WTC11 (cell line): ENCODE measurements around the gene COL16A1. TPM values are rescaled to one million over a fixed set of nuclear protein-coding genes. Genes with fewer than 3 reads are reported as not detected.

Source experiments
- ATAC-seq: fragments of 200-7000 bp; cut with Tn5 transposase; 2 replicates; pipeline ENCODE4 v1.10.0; 2021; ENCODE audit warnings: mild to moderate bottlenecking, moderate library complexity
- CTCF ChIA-PET: fragments of 300-600 bp; sonication (Branson Sonifier 250); formaldehyde crosslinking; loops from one replicate; lab custom pipeline; 2021; ENCODE audit warnings: antibody characterized with exemption; lab: Charles Lee
- POLR2A ChIA-PET: fragments of 350-600 bp; sonication (Branson Sonifier 250); formaldehyde crosslinking; loops from one replicate; lab custom pipeline; 2021; ENCODE audit warnings: antibody characterized with exemption; lab: Charles Lee
- DNase-seq: peaks from one replicate; pipeline ENCODE4 v3.0.0; 2021; ENCODE audit warnings: low spot score
- H3K27ac Mint-ChIP-seq: 2 replicates; pipeline ENCODE4 v1.8.0; 2021; ENCODE audit warnings: mixed read lengths
- H3K27me3 Mint-ChIP-seq: 2 replicates; pipeline ENCODE4 v1.8.0; 2021; ENCODE audit warnings: low read depth, mild to moderate bottlenecking, moderate library complexity, mixed read lengths
- H3K36me3 Mint-ChIP-seq: 2 replicates; pipeline ENCODE4 v1.8.0; 2021; ENCODE audit warnings: mixed read lengths
- H3K4me1 Mint-ChIP-seq: 2 replicates; pipeline ENCODE4 v1.8.0; 2022; ENCODE audit warnings: mixed read lengths
- H3K4me3 Mint-ChIP-seq: 2 replicates; pipeline ENCODE4 v1.8.0; 2021; ENCODE audit warnings: mild to moderate bottlenecking, moderate library complexity, mixed read lengths
- H3K9me3 Mint-ChIP-seq: 2 replicates; pipeline ENCODE4 v1.8.0; 2021; ENCODE audit warnings: mixed read lengths
- ARID4B ChIP-seq: sonication (generic); formaldehyde crosslinking; IDR thresholded peaks from 2 replicates; pipeline ENCODE4 v1.8.0; 2023; ENCODE audit warnings: missing genetic modification reagents, mild to moderate bottlenecking, borderline replicate concordance
- ATF1 ChIP-seq: sonication (generic); formaldehyde crosslinking; IDR thresholded peaks from 2 replicates; pipeline ENCODE4 v1.8.1; 2023; ENCODE audit warnings: mild to moderate bottlenecking, moderate library complexity, missing genetic modification reagents
- ATF6 ChIP-seq: sonication (generic); formaldehyde crosslinking; IDR thresholded peaks from 2 replicates; pipeline ENCODE4 v1.8.1; 2023; ENCODE audit warnings: mild to moderate bottlenecking, missing genetic modification reagents
- ELF4 ChIP-seq: sonication (generic); formaldehyde crosslinking; IDR thresholded peaks from 2 replicates; pipeline ENCODE4 v1.8.1; 2022; ENCODE audit warnings: low read depth, mild to moderate bottlenecking, moderate library complexity, missing genetic modification reagents
- GABPB1 ChIP-seq: sonication (generic); formaldehyde crosslinking; IDR thresholded peaks from 2 replicates; pipeline ENCODE4 v1.8.1; 2023; ENCODE audit warnings: mild to moderate bottlenecking, missing genetic modification reagents
- HMGA2 ChIP-seq: fragments of 250-450 bp; sonication (Bioruptor Pico); IDR thresholded peaks from 2 replicates; pipeline ENCODE4 v1.4.0; 2021; ENCODE audit warnings: mild to moderate bottlenecking, moderate library complexity
- NR1H2 ChIP-seq: sonication (generic); formaldehyde crosslinking; IDR thresholded peaks from 2 replicates; pipeline ENCODE4 v1.9.0; 2021; ENCODE audit warnings: mild to moderate bottlenecking, moderate library complexity, missing genetic modification reagents
- PRDM15 ChIP-seq: sonication (generic); formaldehyde crosslinking; IDR thresholded peaks from 2 replicates; pipeline ENCODE4 v1.8.0; 2022; ENCODE audit warnings: missing genetic modification reagents
- PRRX2 ChIP-seq: fragments of 250-450 bp; sonication (Bioruptor Pico); IDR thresholded peaks from 2 replicates; pipeline ENCODE4 v1.8.0; 2021; ENCODE audit warnings: mild to moderate bottlenecking
- SP1 ChIP-seq: sonication (generic); formaldehyde crosslinking; conservative IDR thresholded peaks from 2 replicates; pipeline ENCODE4 v1.8.1; 2022; ENCODE audit warnings: missing genetic modification reagents
- TEAD4 ChIP-seq: sonication (generic); formaldehyde crosslinking; IDR thresholded peaks from 2 replicates; pipeline ENCODE4 v1.8.0; 2022; ENCODE audit warnings: mild to moderate bottlenecking, missing genetic modification reagents
- TP53 ChIP-seq: sonication (generic); formaldehyde crosslinking; IDR thresholded peaks from 2 replicates; pipeline ENCODE4 v1.8.1; 2023; ENCODE audit warnings: mild to moderate bottlenecking, missing genetic modification reagents
- ZNF219 ChIP-seq: sonication (generic); formaldehyde crosslinking; IDR thresholded peaks from 2 replicates; pipeline ENCODE4 v1.8.0; 2023; ENCODE audit warnings: missing genetic modification reagents, mild to moderate bottlenecking, borderline replicate concordance
- ZNF281 ChIP-seq: sonication (generic); formaldehyde crosslinking; IDR thresholded peaks from 2 replicates; pipeline ENCODE4 v1.8.0; 2023; ENCODE audit warnings: mild to moderate bottlenecking, missing genetic modification reagents
- total RNA-seq: library from RNA; stranded (reverse); gene quantifications from 3 replicates; pipeline ENCODE4 v1.2.3, GENCODE V29; 2021

COL16A1 gene
- total RNA-seq, 1 experiment from 2014 or later = 8.8 TPM

GRCh38 chr1:31642897-31643296 lies 60.9 kb downstream of the COL16A1 start (continued):
- TF ChIP-seq PRDM15 (CRISPR knock-in tag) (no peak), ELF4 (no peak), ZNF281 (CRISPR knock-in tag) (no peak), NR1H2 (CRISPR knock-in tag) (no peak), HMGA2 (CRISPR knock-in tag) (no peak), ATF1 (CRISPR knock-in tag) (no peak), TEAD4 (CRISPR knock-in tag) (no peak), ATF6 (CRISPR knock-in tag) (no peak), ZNF219 (CRISPR knock-in tag) (no peak)

- ATAC-seq (no peak), DNase-seq (no peak)
- Mint-ChIP-seq H3K36me3 (no peaks in the 10 kb centered on the region), H3K4me1 (peaks cover 19% of the 10 kb centered on the region), H3K27me3 (no peaks in the 10 kb centered on the region; the same call in 1 of the 2 replicates), H3K9me3 (no peaks in the 10 kb centered on the region; the same call in 1 of the 2 replicates), H3K27ac (no peak overlapping the region; the same call in 1 of the 2 replicates), H3K4me3 (no peak overlapping the region; the same call in 1 of the 2 replicates)
- CTCF ChIA-PET = interaction anchor here (0.6 to 6.0 kb wide), 7 partner anchors 9 to 147 kb away, joined by 3 to 31 read pairs (median 6); no protein-coding TSS in a partner anchor
- POLR2A ChIA-PET = no interaction called here
- TF ChIP-seq ATF1 (CRISPR knock-in tag) = no peak
- no peak for TF ChIP-seq ZNF281 (CRISPR knock-in tag)
- no peak for TF ChIP-seq GABPB1
- TF ChIP-seq ARID4B (CRISPR knock-in tag) = no peak
- TF ChIP-seq ZNF219 (CRISPR knock-in tag) = no peak
- no peak for TF ChIP-seq TP53 (CRISPR knock-in tag)
- TF ChIP-seq SP1 (CRISPR knock-in tag) = no peak
- TF ChIP-seq PRDM15 (CRISPR knock-in tag) = no peak
- no peak for TF ChIP-seq PRRX2 (CRISPR knock-in tag)
These were observed 61.5 kb downstream of the COL16A1 start for GRCh38 chr1:31642366-31642765.
